Caco-2 (cell line): ENCODE results near the gene RAPGEF1. TPM values are rescaled to one million over a fixed set of nuclear protein-coding genes. Genes with fewer than 3 reads are reported as not detected.

Experiments
- BruUV-seq: library from RNA; stranded (reverse); fragments of 400-500 nt; replicated peaks from 2 replicates; lab custom pipeline; 2021; lab: Mats Ljungman, UMichigan
- CTCF ChIA-PET: fragments of 300-600 bp; sonication (Branson Sonifier 250); formaldehyde crosslinking; loops from one replicate; lab custom pipeline; 2022; ENCODE audit warnings: antibody characterized with exemption; lab: Charles Lee
- POLR2A ChIA-PET: fragments of 300-600 bp; sonication (Branson Sonifier 250); formaldehyde crosslinking; loops from one replicate; lab custom pipeline; 2022; ENCODE audit warnings: antibody characterized with exemption; lab: Charles Lee
- DNase-seq, 2 experiments: peaks; one replicate each; pipeline versions ENCODE4 v3.0.0 to v3.0.0-alpha.2; 2020 to 2022
- H3K27me3 ChIP-seq: replicated peaks from 2 replicates; pipeline ENCODE4 v1.6.0; 2011; ENCODE audit warnings: low read length; ENCODE audit not compliant: control insufficient read depth, insufficient read depth
- H3K36me3 ChIP-seq: 2 replicates; pipeline ENCODE4 v1.5.1; 2011; ENCODE audit warnings: low read length; ENCODE audit not compliant: control insufficient read depth, insufficient read depth
- H3K4me1 ChIP-seq: fragments of 250-450 bp; sonication (Bioruptor Pico); 2 replicates; pipeline ENCODE4 v1.5.1; 2020; ENCODE audit warnings: mild to moderate bottlenecking
- H3K4me3 ChIP-seq: 2 replicates; pipeline ENCODE4 v1.5.1; 2011; ENCODE audit warnings: low read depth, mild to moderate bottlenecking, control low read depth, low read length
- H3K9me3 ChIP-seq: fragments of 250-450 bp; sonication (Bioruptor Pico); 2 replicates; pipeline ENCODE4 v1.5.1; 2020; ENCODE audit warnings: mild to moderate bottlenecking, moderate library complexity
- H3K27ac Mint-ChIP-seq: one replicate; pipeline ENCODE4 v1.8.0; 2022; ENCODE audit warnings: mixed read lengths; ENCODE audit not compliant: unreplicated experiment
- H3K27me3 Mint-ChIP-seq: one replicate; pipeline ENCODE4 v1.8.0; 2022; ENCODE audit warnings: mixed read lengths; ENCODE audit not compliant: insufficient read depth, unreplicated experiment
- H3K36me3 Mint-ChIP-seq: one replicate; pipeline ENCODE4 v1.8.0; 2022; ENCODE audit warnings: mild to moderate bottlenecking, mixed read lengths; ENCODE audit not compliant: insufficient read depth, unreplicated experiment
- H3K4me1 Mint-ChIP-seq: one replicate; pipeline ENCODE4 v1.8.0; 2022; ENCODE audit warnings: low read depth, mixed read lengths; ENCODE audit not compliant: unreplicated experiment
- H3K4me3 Mint-ChIP-seq: one replicate; pipeline ENCODE4 v1.8.0; 2022; ENCODE audit warnings: mild to moderate bottlenecking, moderate library complexity, mixed read lengths; ENCODE audit not compliant: unreplicated experiment
- H3K9me3 Mint-ChIP-seq: one replicate; pipeline ENCODE4 v1.8.0; 2022; ENCODE audit warnings: mixed read lengths; ENCODE audit not compliant: unreplicated experiment
- intact Hi-C: fragments of 100-400 bp; cut with micrococcal nuclease; formaldehyde crosslinking; loops from one replicate; pipeline ENCODE4 v1.10.0; 2022; ENCODE audit not compliant: unreplicated experiment
- total RNA-seq: library from RNA; stranded (reverse); gene quantifications from 2 replicates; pipeline ENCODE4 v1.2.3, GENCODE V29; 2022
- TF ChIP-seq, protein P1 (sequence below), 2 experiments: fragments of 200-600 bp in 1 of 2; IDR thresholded peaks; 1 replicate in 1 of 2; 2 replicates in 1 of 2; pipeline versions ENCODE4 v1.5.1 to v1.8.0; 2011 to 2022; ENCODE audit warnings: antibody characterized with exemption in 1 of 2, control low read depth in 1 of 2, inconsistent platforms in 1 of 2, low read depth in 1 of 2, low read length in 1 of 2, mild to moderate bottlenecking in 1 of 2, moderate library complexity in 1 of 2; ENCODE audit not compliant: insufficient read depth in 1 of 2, severe bottlenecking in 1 of 2, unreplicated experiment in 1 of 2

RAPGEF1 gene
- total RNA-seq, 1 experiment from 2014 or later, result 75.4 TPM

DNA sequence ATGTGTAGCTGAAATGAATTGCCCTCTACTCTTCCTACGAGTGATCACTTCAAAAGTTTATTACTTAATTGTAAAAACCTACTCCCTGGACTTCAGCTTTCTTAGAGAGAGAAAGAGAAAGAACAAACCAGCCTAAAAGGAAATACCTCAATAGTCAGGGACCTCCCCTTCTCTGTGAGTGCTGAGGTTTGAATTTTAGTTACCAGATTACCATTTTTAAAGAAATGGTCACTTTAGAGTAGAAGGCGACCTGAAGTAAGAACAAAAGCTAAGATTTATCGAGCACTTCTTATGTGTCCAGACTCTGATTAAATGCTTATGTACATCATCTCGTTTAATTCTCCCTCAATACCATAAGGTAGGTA is 11.3 kb downstream of the RAPGEF1 start:
- peaks cover 26% of the 10 kb centered on the region for H3K4me1 ChIP-seq
- no peak for DNase-seq
- TF ChIP-seq, protein P1, sequence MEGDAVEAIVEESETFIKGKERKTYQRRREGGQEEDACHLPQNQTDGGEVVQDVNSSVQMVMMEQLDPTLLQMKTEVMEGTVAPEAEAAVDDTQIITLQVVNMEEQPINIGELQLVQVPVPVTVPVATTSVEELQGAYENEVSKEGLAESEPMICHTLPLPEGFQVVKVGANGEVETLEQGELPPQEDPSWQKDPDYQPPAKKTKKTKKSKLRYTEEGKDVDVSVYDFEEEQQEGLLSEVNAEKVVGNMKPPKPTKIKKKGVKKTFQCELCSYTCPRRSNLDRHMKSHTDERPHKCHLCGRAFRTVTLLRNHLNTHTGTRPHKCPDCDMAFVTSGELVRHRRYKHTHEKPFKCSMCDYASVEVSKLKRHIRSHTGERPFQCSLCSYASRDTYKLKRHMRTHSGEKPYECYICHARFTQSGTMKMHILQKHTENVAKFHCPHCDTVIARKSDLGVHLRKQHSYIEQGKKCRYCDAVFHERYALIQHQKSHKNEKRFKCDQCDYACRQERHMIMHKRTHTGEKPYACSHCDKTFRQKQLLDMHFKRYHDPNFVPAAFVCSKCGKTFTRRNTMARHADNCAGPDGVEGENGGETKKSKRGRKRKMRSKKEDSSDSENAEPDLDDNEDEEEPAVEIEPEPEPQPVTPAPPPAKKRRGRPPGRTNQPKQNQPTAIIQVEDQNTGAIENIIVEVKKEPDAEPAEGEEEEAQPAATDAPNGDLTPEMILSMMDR (IDR thresholded peaks at IDR 0.05; ENCODE audit: insufficient read depth in 1 of 2, low read depth in 1 of 2, low read length in 1 of 2, severe bottlenecking in 1 of 2, unreplicated experiment in 1 of 2), result no peak
- no peak overlapping the region for H3K4me3 ChIP-seq
- no peaks in the 10 kb centered on the region for H3K27me3 ChIP-seq
- POLR2A ChIA-PET, result no interaction called here
- Mint-ChIP-seq H3K36me3 (peaks cover 12% of the 10 kb centered on the region), H3K4me3 (no peak overlapping the region), H3K4me1 (peaks cover 19% of the 10 kb centered on the region), H3K27ac (peak overlapping the region; percentile 7), H3K9me3 (no peaks in the 10 kb centered on the region), H3K27me3 (no peaks in the 10 kb centered on the region)
- intact Hi-C loops, result no loop called here
- no peaks in the 10 kb centered on the region for H3K36me3 ChIP-seq
- BruUV-seq, result no TSS peak
- H3K9me3 ChIP-seq, result no peaks in the 10 kb centered on the region
- CTCF ChIA-PET, result interaction anchor here (1.5 kb wide), 1 partner anchor 32 kb away, joined by 5 read pairs; no protein-coding TSS in a partner anchor

- Mint-ChIP-seq H3K36me3 (peaks cover 16% of the 10 kb centered on the region), H3K27ac (peak overlapping the region; percentile 7), H3K9me3 (no peaks in the 10 kb centered on the region), H3K27me3 (no peaks in the 10 kb centered on the region), H3K4me3 (no peak overlapping the region), H3K4me1 (peaks cover 18% of the 10 kb centered on the region)
- H3K9me3 ChIP-seq, result no peaks in the 10 kb centered on the region
- H3K36me3 ChIP-seq, result no peaks in the 10 kb centered on the region
- no peak overlapping the region for H3K4me3 ChIP-seq
- no peaks in the 10 kb centered on the region for H3K27me3 ChIP-seq
- intact Hi-C loops, result no loop called here
- DNase-seq, result no peak
- peaks cover 24% of the 10 kb centered on the region for H3K4me1 ChIP-seq
- POLR2A ChIA-PET, result no interaction called here
- CTCF ChIA-PET, result interaction anchor here (0.6 to 1.5 kb wide), 4 partner anchors 15 to 354 kb away, joined by 4 to 10 read pairs (median 6); no protein-coding TSS in a partner anchor
- BruUV-seq, result no TSS peak
- TF ChIP-seq, protein P1 (IDR thresholded peaks at IDR 0.05; ENCODE audit: insufficient read depth in 1 of 2, low read depth in 1 of 2, low read length in 1 of 2, severe bottlenecking in 1 of 2, unreplicated experiment in 1 of 2), result no peak
Observed at GRCh38 chr9:131727795-131728545, 11.9 kb downstream of the RAPGEF1 start.

- no peak overlapping the region for H3K4me3 Mint-ChIP-seq
- no peaks in the 10 kb centered on the region for H3K27me3 Mint-ChIP-seq
- peaks cover 16% of the 10 kb centered on the region for H3K36me3 Mint-ChIP-seq
- no TSS peak for BruUV-seq
- no peak overlapping the region for H3K27ac Mint-ChIP-seq
- no peaks in the 10 kb centered on the region for H3K9me3 ChIP-seq
- peaks cover 24% of the 10 kb centered on the region for H3K4me1 ChIP-seq
- no peak overlapping the region for H3K4me3 ChIP-seq
- POLR2A ChIA-PET, result no interaction called here
- DNase-seq, result no peak
- intact Hi-C loops, result no loop called here
- TF ChIP-seq, protein P1 (IDR thresholded peaks at IDR 0.05; ENCODE audit: insufficient read depth in 1 of 2, low read depth in 1 of 2, low read length in 1 of 2, severe bottlenecking in 1 of 2, unreplicated experiment in 1 of 2), result no peak
- CTCF ChIA-PET, result interaction anchor here (0.6 to 1.5 kb wide), 4 partner anchors 15 to 354 kb away, joined by 4 to 10 read pairs (median 6); no protein-coding TSS in a partner anchor
- no peaks in the 10 kb centered on the region for H3K9me3 Mint-ChIP-seq
- peaks cover 18% of the 10 kb centered on the region for H3K4me1 Mint-ChIP-seq
- no peaks in the 10 kb centered on the region for H3K27me3 ChIP-seq
- H3K36me3 ChIP-seq, result no peaks in the 10 kb centered on the region; the same call in 1 of the 2 replicates
Observed at GRCh38 chr9:131727184-131727759, 12.6 kb downstream of the RAPGEF1 start.
